GM12878 (cell line): Measurements from ENCODE around the gene KRTAP10-7.

Experiments used
- HCFC1 ChIP-seq: fragments of 150-350 bp; IDR thresholded peaks from 2 replicates; pipeline ENCODE4 v1.6.1; 2014; ENCODE audit warnings: low read length
- IKZF2 ChIP-seq, 2 experiments: fragments of 450-650 bp; IDR thresholded peaks; 2 replicates each; pipeline ENCODE4 v1.6.1; 2017; ENCODE audit warnings: mild to moderate bottlenecking in 2 of 2, moderate library complexity in 2 of 2
- POLR2A ChIP-seq: IDR thresholded peaks from 2 replicates; pipeline ENCODE4 v1.6.1; 2011; ENCODE audit warnings: low read depth, mild to moderate bottlenecking, low read length
- ZBTB33 ChIP-seq: fragments of 450-650 bp; IDR thresholded peaks from 2 replicates; pipeline ENCODE4 v1.6.1; 2017; ENCODE audit warnings: mild to moderate bottlenecking
- ZNF24 ChIP-seq: fragments of 450-650 bp; IDR thresholded peaks from 2 replicates; pipeline ENCODE4 v1.6.1; 2017; ENCODE audit warnings: antibody characterized with exemption, mild to moderate bottlenecking
- TF ChIP-seq, protein P1 (sequence below): IDR thresholded peaks from 2 replicates; pipeline ENCODE4 v1.6.1; 2011; ENCODE audit warnings: mild to moderate bottlenecking, low read depth, low read length, moderate library complexity; ENCODE audit not compliant: insufficient replicate concordance

- TF ChIP-seq, protein P1, sequence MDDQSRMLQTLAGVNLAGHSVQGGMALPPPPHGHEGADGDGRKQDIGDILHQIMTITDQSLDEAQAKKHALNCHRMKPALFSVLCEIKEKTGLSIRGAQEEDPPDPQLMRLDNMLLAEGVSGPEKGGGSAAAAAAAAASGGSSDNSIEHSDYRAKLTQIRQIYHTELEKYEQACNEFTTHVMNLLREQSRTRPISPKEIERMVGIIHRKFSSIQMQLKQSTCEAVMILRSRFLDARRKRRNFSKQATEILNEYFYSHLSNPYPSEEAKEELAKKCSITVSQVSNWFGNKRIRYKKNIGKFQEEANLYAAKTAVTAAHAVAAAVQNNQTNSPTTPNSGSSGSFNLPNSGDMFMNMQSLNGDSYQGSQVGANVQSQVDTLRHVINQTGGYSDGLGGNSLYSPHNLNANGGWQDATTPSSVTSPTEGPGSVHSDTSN = no peak
- TF ChIP-seq IKZF2 (IDR thresholded peaks at IDR 0.05) = no peak
- TF ChIP-seq POLR2A = no peak
- no peak for TF ChIP-seq ZNF24
- no peak for TF ChIP-seq ZBTB33
- TF ChIP-seq HCFC1 = no peak
Observed at GRCh38 chr21:44640761-44641160, 40.4 kb downstream of the KRTAP10-7 start.
